SK-N-SH treated with all-trans-retinoic acid at 6 μM for 48 hours (cell line): ENCODE measurements around the gene ZBTB24.

Experiments
- ARNTL ChIP-seq: fragments of 450-650 bp; formaldehyde crosslinking; IDR thresholded peaks from 2 replicates; pipeline ENCODE4 v1.5.0; 2020; ENCODE audit warnings: low read depth, mild to moderate bottlenecking, moderate library complexity, borderline replicate concordance
- CSDC2 ChIP-seq: fragments of 250-450 bp; sonication (Bioruptor Pico); IDR thresholded peaks from 2 replicates; pipeline ENCODE4 v1.5.0; 2020; ENCODE audit warnings: mild to moderate bottlenecking, moderate library complexity
- PATZ1 ChIP-seq: fragments of 250-450 bp; sonication (Bioruptor Pico); IDR thresholded peaks from 2 replicates; pipeline ENCODE4 v1.8.0; 2020; ENCODE audit warnings: mild to moderate bottlenecking, moderate library complexity, borderline replicate concordance
- POU6F1 ChIP-seq: fragments of 250-450 bp; sonication (Bioruptor Pico); IDR thresholded peaks from 2 replicates; pipeline ENCODE4 v1.8.0; 2021; ENCODE audit warnings: low read depth, mild to moderate bottlenecking, moderate library complexity, borderline replicate concordance
- PPARA ChIP-seq: fragments of 250-450 bp; sonication (Bioruptor Pico); IDR thresholded peaks from 2 replicates; pipeline ENCODE4 v1.5.0; 2020; ENCODE audit warnings: mild to moderate bottlenecking, borderline replicate concordance
- ZFP3 ChIP-seq: fragments of 250-450 bp; sonication (Bioruptor Pico); IDR thresholded peaks from 2 replicates; pipeline ENCODE4 v1.5.0; 2020; ENCODE audit warnings: mild to moderate bottlenecking, moderate library complexity
- ZFP30 ChIP-seq: fragments of 450-650 bp; formaldehyde crosslinking; IDR thresholded peaks from 2 replicates; pipeline ENCODE4 v1.5.0; 2022; ENCODE audit warnings: mild to moderate bottlenecking, moderate library complexity
- ZNF565 ChIP-seq: fragments of 450-650 bp; formaldehyde crosslinking; conservative IDR thresholded peaks from 2 replicates; pipeline ENCODE4 v1.5.0; 2020; ENCODE audit warnings: low read depth, mild to moderate bottlenecking, moderate library complexity
- TF ChIP-seq, protein P1 (sequence below): fragments of 250-450 bp; sonication (Bioruptor Pico); IDR thresholded peaks from 2 replicates; pipeline ENCODE4 v1.5.1; 2020; ENCODE audit warnings: low read depth, mild to moderate bottlenecking, moderate library complexity

GRCh38 chr6:109453156-109453555 is 29.9 kb downstream of the ZBTB24 start:
- TF ChIP-seq ARNTL (CRISPR knock-in tag) = no peak
- TF ChIP-seq PATZ1 (CRISPR knock-in tag) = no peak
- TF ChIP-seq ZFP3 = no peak
- TF ChIP-seq CSDC2 (CRISPR knock-in tag) = no peak
- TF ChIP-seq ZNF565 = no peak
- TF ChIP-seq POU6F1 (CRISPR knock-in tag) = no peak
- TF ChIP-seq, protein P1, sequence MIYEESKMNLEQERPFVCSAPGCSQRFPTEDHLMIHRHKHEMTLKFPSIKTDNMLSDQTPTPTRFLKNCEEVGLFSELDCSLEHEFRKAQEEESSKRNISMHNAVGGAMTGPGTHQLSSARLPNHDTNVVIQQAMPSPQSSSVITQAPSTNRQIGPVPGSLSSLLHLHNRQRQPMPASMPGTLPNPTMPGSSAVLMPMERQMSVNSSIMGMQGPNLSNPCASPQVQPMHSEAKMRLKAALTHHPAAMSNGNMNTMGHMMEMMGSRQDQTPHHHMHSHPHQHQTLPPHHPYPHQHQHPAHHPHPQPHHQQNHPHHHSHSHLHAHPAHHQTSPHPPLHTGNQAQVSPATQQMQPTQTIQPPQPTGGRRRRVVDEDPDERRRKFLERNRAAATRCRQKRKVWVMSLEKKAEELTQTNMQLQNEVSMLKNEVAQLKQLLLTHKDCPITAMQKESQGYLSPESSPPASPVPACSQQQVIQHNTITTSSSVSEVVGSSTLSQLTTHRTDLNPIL = no peak
- TF ChIP-seq ZFP30 (CRISPR knock-in tag) = no peak
- TF ChIP-seq PPARA (CRISPR knock-in tag) = no peak
